Thymus (tissue), 11 donors: Measurements from ENCODE around the gene KCTD21. TPM values are rescaled to one million over a fixed set of nuclear protein-coding genes. Genes with fewer than 3 reads are reported as not detected.

Experiments used
- DNase-seq, 9 donors: peaks; one replicate each; pipeline ENCODE4 v3.0.0-alpha.2; 2013; ENCODE audit warnings: low spot score in 9 of 9, low read depth in 6 of 9, missing footprints in 1 of 9
- H3K27ac ChIP-seq, 2 donors: one replicate each; pipeline ENCODE4 v1.5.1; 2013; ENCODE audit warnings: control low read depth in 1 of 2, low read depth in 1 of 2, low read length in 1 of 2, mild to moderate bottlenecking in 1 of 2, moderate library complexity in 1 of 2
- H3K27me3 ChIP-seq, 2 donors: one replicate each; pipeline ENCODE4 v1.5.1; 2013; ENCODE audit warnings: low read length in 1 of 2; ENCODE audit not compliant: control insufficient read depth in 2 of 2, insufficient read depth in 1 of 2
- H3K36me3 ChIP-seq, 2 donors: one replicate each; pipeline ENCODE4 v1.5.1; 2013; ENCODE audit warnings: low read length in 1 of 2, mild to moderate bottlenecking in 1 of 2, moderate library complexity in 1 of 2; ENCODE audit not compliant: control insufficient read depth in 2 of 2, insufficient read depth in 2 of 2
- H3K4me1 ChIP-seq, 2 donors: one replicate each; pipeline ENCODE4 v1.5.1; 2013; ENCODE audit warnings: low read length in 2 of 2; ENCODE audit not compliant: control insufficient read depth in 2 of 2, insufficient read depth in 2 of 2
- H3K4me3 ChIP-seq, 2 donors: one replicate each; pipeline ENCODE4 v1.5.1; 2013; ENCODE audit warnings: low read length in 2 of 2, control low read depth in 1 of 2, mild to moderate bottlenecking in 1 of 2
- H3K9me3 ChIP-seq, 2 donors: one replicate each; pipeline ENCODE4 v1.5.1; 2013; ENCODE audit warnings: low read length in 1 of 2, mild to moderate bottlenecking in 1 of 2; ENCODE audit not compliant: control insufficient read depth in 2 of 2, insufficient read depth in 1 of 2
- WGBS: extraction: QIAGEN DNeasy Blood & Tissue Kit; methylation state at CpG from one replicate; pipeline ENCODE4 v1.1.7; 2013; 5-methylcytosine and 5-hydroxymethylcytosine counted together
- polyA plus RNA-seq: library from polyadenylated mRNA; stranded (reverse); fragments of 200-250 nt; gene quantifications from one replicate; pipeline ENCODE4 v1.2.3, GENCODE V29; 2013
- total RNA-seq: library from RNA; stranded (reverse); fragments of 120-200 nt; gene quantifications from one replicate; pipeline ENCODE4 v1.2.4, GENCODE V29; 2013
- donor health status: healthy.

The KCTD21 gene
- total and polyA plus RNA-seq, 2 donors: 3.7 to 5.6 TPM

DNA sequence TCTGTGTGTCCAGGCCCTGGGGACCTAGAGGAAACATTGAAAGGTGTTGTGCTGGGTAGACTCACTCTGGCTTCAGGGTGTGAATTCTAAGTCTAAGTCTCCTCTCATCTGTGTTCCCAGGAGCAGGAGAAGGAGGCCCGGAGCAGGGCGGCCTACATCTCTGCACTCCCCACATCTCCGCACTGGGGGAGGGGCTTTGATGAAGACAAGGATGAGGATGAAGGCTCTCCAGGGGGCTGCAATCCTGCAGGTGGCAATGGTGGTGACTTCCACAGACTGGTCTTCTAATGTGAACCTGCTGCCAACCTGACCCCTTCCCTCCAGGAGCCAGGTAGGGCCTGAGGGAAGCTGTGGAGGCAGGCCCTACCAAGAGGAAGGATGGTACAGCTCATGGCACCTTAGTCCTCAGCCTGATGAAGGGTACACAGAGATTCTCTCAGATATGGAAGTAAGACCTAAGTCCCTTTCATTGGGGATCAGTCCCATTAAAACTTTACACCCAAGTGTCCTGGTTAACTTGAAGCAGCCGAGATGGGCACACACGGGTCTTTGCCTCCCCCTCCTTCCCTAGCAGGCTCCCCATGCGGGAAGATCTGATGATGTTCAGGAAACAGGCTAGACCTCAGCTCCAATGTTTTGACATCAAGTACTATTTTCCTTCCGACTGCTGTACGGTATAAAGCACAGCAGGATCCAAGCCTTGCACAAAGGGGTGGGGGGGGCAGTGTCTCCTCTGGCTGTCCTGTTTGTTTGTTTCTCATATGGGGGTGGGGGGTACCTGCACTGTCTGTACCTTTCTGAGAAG, 25.3 kb upstream of the KCTD21 start:
- 83% methylated on average over 8 of the region's 8 CpGs for WGBS
- Histone ChIP-seq H3K4me1 (peaks cover 20 to 47% of the 10 kb centered on the region in 2 donors), H3K27me3 (no peaks in the 10 kb centered on the region), H3K36me3 (peaks cover 41 to 60% of the 10 kb centered on the region in 2 donors), H3K9me3 (no peaks in the 10 kb centered on the region), H3K27ac (peak overlapping the region; percentile 77 to 92), H3K4me3 (no peak overlapping the region)
- no peak for DNase-seq

DNA sequence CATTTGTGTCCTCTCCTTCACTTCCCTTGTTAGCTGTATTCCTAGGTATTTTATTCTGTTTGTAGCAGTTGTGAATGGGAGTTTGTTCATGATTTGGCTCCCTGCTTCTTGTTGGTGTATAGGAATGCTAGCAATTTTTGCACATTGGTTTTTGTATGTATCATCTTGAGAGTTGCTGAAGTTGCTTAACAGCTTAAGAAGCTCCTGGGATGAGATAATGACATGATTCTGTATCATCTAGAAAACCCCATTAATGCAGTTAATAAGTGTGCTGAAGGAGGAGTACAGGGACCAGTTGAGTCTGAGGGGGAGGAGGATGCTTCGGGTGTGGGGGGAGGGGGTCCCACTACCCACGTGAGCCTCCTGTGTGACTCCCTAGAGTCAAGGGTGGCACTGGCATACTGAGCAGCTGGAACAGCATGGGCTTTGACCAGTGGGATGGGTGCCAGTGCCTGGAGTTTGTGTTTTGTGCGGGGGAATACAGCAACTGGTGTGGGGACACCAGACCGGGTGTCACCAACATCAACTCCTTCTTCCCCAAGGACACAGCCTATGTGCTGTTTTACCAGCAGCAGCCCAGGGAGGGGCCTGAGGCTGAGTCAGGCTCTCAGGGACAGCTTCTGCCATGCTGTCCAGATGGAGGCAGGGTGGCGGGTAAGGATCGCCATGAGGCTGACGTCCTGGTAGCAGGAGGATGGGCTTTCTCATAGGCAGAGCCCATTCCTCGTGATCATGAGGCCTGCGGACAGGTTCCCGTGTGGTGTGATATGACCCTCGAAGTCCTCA, 24.4 kb upstream of the KCTD21 start:
- Histone ChIP-seq H3K27me3 (no peaks in the 10 kb centered on the region), H3K4me3 (no peak overlapping the region), H3K4me1 (peaks cover 23 to 47% of the 10 kb centered on the region in 2 donors), H3K9me3 (no peaks in the 10 kb centered on the region), H3K36me3 (peaks cover 36 to 59% of the 10 kb centered on the region in 2 donors), H3K27ac (no peak overlapping the region)
- DNase-seq: no peak
- 95% methylated on average over 11 of the region's 11 CpGs for WGBS

GRCh38 chr11:78211565-78211964, 23.1 kb upstream of the KCTD21 start:
- no peaks in the 10 kb centered on the region for H3K9me3 ChIP-seq
- no peak overlapping the region for H3K4me3 ChIP-seq
- H3K36me3 ChIP-seq: peaks cover 33 to 54% of the 10 kb centered on the region in 2 donors
- H3K27me3 ChIP-seq: no peaks in the 10 kb centered on the region
- DNase-seq: no peak
- no peak overlapping the region for H3K27ac ChIP-seq
- WGBS: 98% methylated on average over 5 of the region's 5 CpGs
- peaks cover 23 to 42% of the 10 kb centered on the region in 2 donors for H3K4me1 ChIP-seq

- Histone ChIP-seq H3K4me3 (no peak overlapping the region), H3K4me1 (peaks cover 17 to 35% of the 10 kb centered on the region in 2 donors), H3K36me3 (peaks cover 28 to 40% of the 10 kb centered on the region in 2 donors), H3K9me3 (no peaks in the 10 kb centered on the region), H3K27me3 (no peaks in the 10 kb centered on the region), H3K27ac (no peak overlapping the region)
- 94% methylated on average over 31 of the region's 31 CpGs for WGBS
- DNase-seq: no peak
Observed at GRCh38 chr11:78210000-78210608, 21.7 kb upstream of the KCTD21 start.

GRCh38 chr11:78209478-78209877, 21.1 kb upstream of the KCTD21 start:
- Histone ChIP-seq H3K27ac (no peak overlapping the region), H3K36me3 (peaks cover 30 to 38% of the 10 kb centered on the region in 2 donors), H3K4me3 (no peak overlapping the region), H3K4me1 (peaks cover 12 to 34% of the 10 kb centered on the region in 2 donors), H3K27me3 (no peaks in the 10 kb centered on the region), H3K9me3 (no peaks in the 10 kb centered on the region)
- WGBS: 95% methylated on average over 18 of the region's 18 CpGs
- no peak for DNase-seq

DNA sequence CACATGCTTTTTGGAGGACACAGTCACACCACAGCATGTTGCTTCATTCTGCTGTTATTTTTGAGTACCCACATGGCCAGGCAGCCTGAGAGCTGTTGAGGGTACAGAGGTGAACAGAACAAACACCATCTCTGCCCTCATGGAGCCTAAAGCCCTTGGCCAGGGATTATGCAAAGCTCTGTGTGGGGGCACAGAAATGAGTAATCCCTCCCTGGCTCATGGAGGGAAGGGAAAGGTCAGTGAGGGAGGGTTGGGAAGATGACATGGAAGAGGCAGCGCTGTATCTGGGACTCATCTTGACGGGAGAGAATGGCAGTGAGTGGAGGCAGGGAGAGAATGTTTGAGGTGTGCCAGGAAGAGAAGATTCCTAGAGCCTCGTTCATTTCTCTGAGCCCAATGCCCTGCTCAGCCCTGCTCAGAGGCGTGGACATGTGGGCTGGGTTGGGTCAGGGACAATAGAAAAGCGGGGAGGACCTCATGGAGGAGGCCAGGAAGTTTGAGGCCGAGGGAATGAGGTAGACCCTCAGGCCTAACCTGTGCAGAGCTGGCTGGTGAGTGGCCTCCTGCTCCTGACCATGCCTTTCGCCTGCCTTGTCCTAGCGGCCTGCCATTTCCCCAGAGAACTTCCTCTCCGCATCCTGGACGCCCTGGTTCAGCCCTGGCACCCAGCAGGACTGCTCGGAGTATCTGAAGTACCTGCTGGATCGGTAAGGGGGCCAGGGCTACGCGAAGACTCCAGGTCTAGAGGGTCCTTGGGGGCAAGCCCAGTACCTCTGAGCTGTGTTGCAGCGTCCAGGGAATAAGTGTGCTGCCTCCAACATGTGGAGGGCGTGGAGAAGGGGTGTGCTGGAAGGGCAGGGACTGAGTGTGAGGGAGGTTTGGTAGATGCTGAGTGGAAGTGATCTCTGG, 20.1 kb upstream of the KCTD21 start:
- WGBS: 97% methylated on average over 16 of the region's 16 CpGs
- Histone ChIP-seq H3K36me3 (peaks cover 30 to 36% of the 10 kb centered on the region in 2 donors), H3K27ac (no peak overlapping the region), H3K27me3 (no peaks in the 10 kb centered on the region), H3K4me3 (no peak overlapping the region), H3K9me3 (no peaks in the 10 kb centered on the region), H3K4me1 (peaks cover 6 to 32% of the 10 kb centered on the region in 2 donors)
- DNase-seq: no peak

DNA sequence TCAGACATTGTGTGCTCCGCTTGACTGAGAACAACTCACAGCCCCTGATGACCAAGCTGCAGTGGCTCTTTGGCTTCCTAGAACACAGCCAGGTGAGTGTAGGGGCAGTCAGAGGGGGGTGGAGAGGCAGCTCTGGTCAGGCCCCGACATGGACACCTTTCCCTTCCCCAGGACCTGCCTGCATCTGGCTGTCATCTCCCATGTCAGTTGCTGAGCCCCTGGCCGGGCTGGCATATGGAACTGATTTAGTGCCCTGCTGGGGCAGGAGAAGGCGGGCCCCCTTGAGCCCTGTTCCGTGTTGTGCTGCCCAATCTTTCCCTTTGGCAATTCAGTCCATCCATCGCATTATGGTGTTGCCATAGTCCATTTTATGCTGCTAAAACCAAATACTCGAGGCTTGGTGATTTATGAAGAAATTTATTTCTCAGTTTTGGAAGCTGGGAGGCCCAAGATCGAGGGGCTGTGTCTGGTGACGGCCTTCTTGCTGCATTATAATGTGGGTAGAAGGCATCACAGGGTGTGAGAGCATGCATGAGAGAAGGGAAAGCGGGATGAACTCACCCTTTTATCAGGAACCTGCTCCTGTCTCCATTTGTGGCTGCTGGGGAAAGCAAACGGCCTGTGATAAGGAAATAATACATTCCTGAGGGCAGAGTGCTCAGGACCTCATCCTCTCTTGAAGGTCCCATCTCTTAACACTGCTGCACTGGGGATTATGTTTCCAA, 19.3 kb upstream of the KCTD21 start:
- Histone ChIP-seq H3K9me3 (no peaks in the 10 kb centered on the region), H3K27me3 (no peaks in the 10 kb centered on the region), H3K4me1 (peaks cover 12 to 32% of the 10 kb centered on the region in 2 donors), H3K27ac (no peak overlapping the region), H3K4me3 (no peak overlapping the region), H3K36me3 (peaks cover 28 to 30% of the 10 kb centered on the region in 2 donors)
- no peak for DNase-seq
- WGBS: 97% methylated on average over 11 of the region's 11 CpGs

GRCh38 chr11:78205691-78206090, 17.3 kb upstream of the KCTD21 start:
- Histone ChIP-seq H3K9me3 (no peaks in the 10 kb centered on the region), H3K4me1 (peaks cover 32 to 52% of the 10 kb centered on the region in 2 donors), H3K4me3 (no peak overlapping the region), H3K27me3 (no peaks in the 10 kb centered on the region), H3K27ac (peak overlapping the region in 1 of 2 donors; percentile 53), H3K36me3 (peaks cover 29 to 35% of the 10 kb centered on the region in 2 donors)
- WGBS: 98% methylated on average over 7 of the region's 7 CpGs
- DNase-seq: no peak
